Body of pancreas (tissue), 4 donors: ENCODE measurements around the gene LIPC.

Experiments used
- CTCF ChIP-seq, 7 experiments: fragments of 450-650 bp in 4 of 7; fragments of 200-600 bp in 3 of 7; sonication (generic) in 3 of 7; IDR thresholded peaks; one replicate each; pipeline ENCODE4 v1.5.1; 2016 to 2019; ENCODE audit warnings: antibody characterized with exemption in 7 of 7
- POLR2A ChIP-seq, 3 donors: fragments of 450-650 bp; IDR thresholded peaks; one replicate each; pipeline ENCODE4 v1.6.1; 2016; ENCODE audit warnings: antibody characterized with exemption in 3 of 3, mild to moderate bottlenecking in 2 of 3

- TF ChIP-seq POLR2A (IDR thresholded peaks at IDR 0.05) (no peak), CTCF (IDR thresholded peaks at IDR 0.05) (no peak)
Measured at GRCh38 chr15:58587486-58587885, 155.7 kb downstream of the LIPC start.
